ENCODE results near the gene IL36B.

DNA sequence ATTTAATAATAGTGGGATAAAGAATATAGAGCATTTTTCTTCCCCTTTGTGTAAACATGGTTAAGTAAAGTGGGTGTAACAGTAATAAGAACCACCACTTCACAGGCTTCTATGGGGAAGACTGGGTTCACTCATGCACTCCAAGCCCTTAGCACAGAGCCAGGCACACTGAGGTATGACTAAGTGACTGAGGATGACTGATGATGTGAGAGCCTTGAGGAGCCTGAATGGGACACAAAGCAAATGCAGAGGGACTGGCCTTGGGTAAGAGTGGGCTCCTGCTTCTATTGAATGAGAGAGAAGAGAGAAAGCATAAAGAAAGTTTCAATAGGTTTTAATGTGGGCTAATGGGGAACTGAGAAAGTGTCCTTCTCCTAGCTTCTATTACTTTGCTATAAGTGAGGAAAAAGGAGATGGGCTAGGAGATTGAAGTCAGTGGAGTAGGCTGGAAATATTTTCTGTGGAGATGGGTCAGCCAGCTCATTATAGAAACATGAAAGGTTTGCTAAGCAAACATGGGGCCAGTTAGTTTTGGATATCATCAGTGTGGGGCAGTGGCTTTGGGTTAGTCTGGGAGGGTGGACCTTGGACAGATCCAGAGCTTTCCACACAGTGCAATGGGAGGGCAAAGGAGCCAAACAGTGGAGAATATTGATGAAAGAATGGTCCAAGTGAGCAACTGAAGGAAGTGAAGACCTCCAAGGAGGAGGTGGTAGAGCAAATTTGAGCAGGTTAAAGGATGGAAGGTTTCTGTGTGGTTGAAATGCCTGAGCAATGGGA, 35.7 kb upstream of the IL36B start:
- TF ChIP-seq, protein P1, sequence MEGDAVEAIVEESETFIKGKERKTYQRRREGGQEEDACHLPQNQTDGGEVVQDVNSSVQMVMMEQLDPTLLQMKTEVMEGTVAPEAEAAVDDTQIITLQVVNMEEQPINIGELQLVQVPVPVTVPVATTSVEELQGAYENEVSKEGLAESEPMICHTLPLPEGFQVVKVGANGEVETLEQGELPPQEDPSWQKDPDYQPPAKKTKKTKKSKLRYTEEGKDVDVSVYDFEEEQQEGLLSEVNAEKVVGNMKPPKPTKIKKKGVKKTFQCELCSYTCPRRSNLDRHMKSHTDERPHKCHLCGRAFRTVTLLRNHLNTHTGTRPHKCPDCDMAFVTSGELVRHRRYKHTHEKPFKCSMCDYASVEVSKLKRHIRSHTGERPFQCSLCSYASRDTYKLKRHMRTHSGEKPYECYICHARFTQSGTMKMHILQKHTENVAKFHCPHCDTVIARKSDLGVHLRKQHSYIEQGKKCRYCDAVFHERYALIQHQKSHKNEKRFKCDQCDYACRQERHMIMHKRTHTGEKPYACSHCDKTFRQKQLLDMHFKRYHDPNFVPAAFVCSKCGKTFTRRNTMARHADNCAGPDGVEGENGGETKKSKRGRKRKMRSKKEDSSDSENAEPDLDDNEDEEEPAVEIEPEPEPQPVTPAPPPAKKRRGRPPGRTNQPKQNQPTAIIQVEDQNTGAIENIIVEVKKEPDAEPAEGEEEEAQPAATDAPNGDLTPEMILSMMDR (IDR thresholded peaks at IDR 0.05) = no peak
- TF ChIP-seq POLR2A (IDR thresholded peaks at IDR 0.05) = no peak

Data from body of pancreas (tissue), 4 donors.